SKM-1 (cell line): ENCODE results near the gene KIAA0232.

Source experiments
- DNase-seq: peaks from one replicate; lab custom pipeline; 2025; ENCODE audit not compliant: unreplicated experiment; lab: John Stamatoyannopoulos, UW

KIAA0232 gene

GRCh38 chr4:6845027-6845426 is 62.5 kb downstream of the KIAA0232 start:
- DNase-seq = no peak

- no peak for DNase-seq
Observed at GRCh38 chr4:6845574-6845973, 63.0 kb downstream of the KIAA0232 start.

- DNase-seq = no peak
Observed at GRCh38 chr4:6847178-6847577, 64.7 kb downstream of the KIAA0232 start.

DNA sequence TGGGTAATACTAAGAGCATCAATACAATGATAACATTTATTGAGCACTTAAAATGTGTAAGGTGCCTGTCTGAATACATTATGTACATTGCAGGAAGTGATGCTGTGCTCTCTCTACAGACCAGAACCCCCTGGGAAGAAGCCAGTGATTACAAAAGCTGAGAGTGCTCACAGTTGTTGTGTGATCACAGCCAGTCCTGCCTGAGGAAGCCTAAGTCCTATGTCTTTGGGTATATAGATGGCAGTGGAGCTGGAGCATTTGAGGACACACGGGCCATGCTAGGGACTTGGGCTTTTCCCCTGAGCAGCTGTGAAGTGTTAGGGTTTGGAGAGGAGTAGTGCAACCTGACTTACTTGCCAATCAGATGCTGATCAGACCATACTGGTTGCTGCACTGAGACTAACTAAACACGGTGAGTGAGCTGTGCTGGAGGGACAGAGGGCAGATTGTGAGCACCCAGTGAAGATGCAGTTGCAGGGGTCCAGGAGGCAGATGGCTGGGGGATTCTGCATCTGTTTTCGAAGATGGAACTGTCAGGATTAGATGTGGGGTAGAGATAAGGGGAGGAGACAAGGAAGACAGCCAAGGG is 66.3 kb downstream of the KIAA0232 start:
- DNase-seq = no peak

DNA sequence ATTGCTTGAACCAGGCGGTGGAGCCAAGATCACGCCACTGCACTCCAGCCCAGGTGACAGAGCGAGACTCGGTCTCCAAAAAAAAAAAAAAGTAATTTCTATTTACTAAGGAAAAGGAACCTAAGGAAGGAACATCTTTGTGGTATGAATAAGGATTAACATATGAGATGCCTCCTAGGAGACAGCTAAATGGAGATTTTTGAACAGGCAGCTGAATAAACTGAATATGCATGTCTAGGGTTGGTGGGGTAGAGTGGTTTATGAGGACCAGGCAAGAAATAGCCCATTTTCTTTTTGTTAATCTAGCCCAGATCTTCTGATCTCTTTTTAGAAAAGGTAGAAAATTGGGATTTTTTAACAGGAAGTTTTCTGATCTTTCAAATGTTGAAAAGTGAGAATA is 67.2 kb downstream of the KIAA0232 start:
- no peak for DNase-seq

GRCh38 chr4:6851431-6851830 is 68.9 kb downstream of the KIAA0232 start:
- DNase-seq = no peak

DNA sequence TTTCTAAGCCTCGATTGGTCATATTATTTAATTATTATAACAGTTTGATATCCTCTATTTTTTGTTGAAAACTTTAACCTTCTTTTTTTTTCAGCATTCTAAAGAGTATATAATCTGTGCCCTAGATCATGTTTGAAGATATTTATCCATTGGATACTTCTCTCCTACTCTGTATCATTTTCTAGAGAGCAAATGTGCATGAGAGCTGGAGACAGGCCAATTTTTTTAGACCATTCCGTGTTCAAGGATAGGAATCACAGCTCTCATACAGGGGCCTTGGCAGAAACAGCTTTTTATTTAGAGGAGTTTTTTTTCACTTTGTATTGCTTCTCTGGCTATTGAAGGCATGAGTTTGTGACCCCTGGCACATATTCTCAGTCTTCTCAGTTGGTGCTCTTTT is 69.4 kb downstream of the KIAA0232 start:
- DNase-seq = no peak

DNA sequence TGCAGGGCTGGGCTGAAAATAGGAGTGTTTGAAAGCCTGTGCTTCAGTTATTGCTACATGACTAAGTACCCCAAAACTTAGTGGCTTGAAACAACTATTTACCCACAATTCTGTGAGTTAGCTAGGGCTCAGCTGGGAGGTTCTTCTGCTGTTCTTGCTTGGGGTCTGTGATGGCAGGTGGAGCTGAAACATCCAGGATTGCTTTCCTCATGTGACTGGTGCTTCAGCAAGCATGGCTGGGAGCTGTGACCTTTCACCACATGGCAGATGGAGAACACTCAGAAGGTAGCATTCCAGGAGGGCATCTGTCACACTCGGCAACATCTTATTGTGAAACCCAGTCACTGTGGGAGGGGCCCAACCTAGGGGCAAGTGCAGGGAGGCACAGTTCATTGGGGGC is 70.1 kb downstream of the KIAA0232 start:
- DNase-seq = no peak

- DNase-seq = no peak
Observed at GRCh38 chr4:6854098-6854744, 71.7 kb downstream of the KIAA0232 start.

DNA sequence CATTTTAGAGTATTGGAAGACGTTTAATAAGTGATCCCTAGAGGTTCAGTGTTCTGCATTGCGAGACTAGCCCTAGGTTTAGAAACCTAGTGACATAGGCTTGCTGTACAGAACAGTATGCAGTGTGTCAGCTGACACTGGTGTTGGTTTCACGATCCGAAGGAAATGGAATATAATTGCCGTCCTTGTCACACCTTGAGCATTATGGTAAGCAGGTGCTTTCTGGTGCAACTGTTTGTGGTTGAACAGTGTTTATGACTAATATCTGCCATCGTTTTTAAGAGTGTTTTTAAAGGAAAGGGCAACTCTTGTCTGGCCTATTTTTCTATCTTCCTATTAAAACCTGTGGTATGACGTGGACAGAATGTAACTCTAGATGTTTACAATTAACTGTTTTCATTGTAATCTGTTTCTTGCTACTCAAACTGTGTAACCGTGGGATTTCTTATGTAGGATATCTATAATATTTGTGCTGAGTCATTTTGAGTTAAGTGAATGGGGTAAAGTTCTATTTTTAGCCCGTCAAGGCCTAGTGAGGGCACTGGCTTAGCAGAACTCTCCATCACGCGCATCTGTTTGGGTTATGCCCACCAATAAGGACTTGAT is 73.3 kb downstream of the KIAA0232 start:
- no peak for DNase-seq

DNA sequence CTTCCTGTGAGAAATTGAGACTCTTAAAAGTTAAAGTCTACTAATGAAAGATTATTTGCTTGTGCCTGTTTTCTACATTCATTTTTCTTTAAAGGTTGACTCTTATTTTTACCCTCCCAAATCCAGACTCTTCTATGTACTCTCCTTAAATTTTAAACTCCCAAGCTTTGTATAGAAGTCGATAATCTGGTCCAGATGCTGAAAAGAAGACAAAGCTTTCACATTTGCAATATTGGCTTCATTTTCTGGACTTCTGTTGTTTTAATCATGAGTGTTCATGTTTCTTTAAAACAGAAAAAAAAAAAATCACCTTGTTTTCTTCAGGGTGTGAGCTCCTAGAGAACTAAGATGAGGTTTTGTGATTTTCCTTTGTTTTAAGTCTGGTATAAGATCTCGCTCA is 73.9 kb downstream of the KIAA0232 start:
- no peak for DNase-seq

GRCh38 chr4:6857009-6857882 is 74.7 kb downstream of the KIAA0232 start:
- no peak for DNase-seq

DNA sequence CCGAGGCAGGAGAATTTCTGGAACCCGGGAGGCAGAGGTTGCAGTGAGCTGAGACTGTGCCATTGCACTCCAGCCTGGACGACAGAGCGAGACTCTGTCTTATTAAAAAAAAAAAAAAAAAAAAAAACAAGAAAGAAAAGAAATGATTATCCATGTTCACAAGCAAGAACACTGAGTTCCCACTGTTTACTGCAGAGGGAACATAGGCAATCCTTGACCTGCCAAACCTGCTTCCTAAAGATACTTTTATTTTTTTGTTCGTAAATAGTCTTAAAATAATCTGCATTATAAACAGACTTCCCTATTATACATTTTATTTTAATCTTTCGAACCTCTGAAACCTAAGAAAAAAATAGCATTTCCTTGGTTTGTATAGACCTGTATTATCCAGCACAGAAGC is 76.5 kb downstream of the KIAA0232 start:
- no peak for DNase-seq

DNA sequence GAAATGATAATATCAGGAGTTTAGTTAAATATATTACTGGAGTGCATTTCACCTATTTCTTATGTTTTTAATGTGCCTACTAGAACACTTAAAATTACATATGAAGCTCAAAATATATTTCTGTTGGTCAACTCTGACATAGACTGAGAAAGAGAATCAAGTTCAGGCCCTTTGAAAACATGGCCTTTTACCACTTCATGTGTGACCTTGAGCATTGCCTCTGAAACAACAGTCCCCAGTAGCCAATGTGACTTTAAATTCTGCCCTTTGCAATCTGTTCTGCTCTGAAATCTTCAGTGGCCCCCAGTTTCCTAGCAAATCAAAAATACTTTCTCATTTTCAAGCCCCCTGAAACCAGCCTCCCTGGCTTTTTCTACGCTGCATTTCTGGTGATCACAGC is 77.0 kb downstream of the KIAA0232 start:
- no peak for DNase-seq

GRCh38 chr4:6868386-6868785 is 85.9 kb downstream of the KIAA0232 start:
- DNase-seq = no peak

- no peak for DNase-seq
Observed at GRCh38 chr4:6869944-6870343, 87.4 kb downstream of the KIAA0232 start.

DNA sequence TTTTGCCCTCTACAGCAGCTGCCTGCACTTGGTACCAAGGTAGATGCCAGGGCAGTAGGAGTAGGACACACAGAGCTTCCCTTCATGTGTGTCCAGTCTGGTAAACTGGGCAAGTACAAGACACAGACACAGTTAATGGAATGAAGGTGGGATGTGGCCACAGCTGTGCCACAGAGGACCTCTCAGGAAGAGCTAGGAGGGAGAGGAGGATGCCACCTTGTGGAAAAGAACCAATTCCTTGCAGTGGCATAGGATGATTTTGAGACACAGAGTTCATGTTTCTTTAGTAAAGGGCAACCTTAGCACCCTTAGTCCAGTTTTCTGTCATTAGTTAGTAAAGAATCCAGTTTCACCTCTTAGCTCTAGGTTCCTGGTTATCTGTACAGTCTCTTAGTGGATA is 90.8 kb downstream of the KIAA0232 start:
- no peak for DNase-seq

GRCh38 chr4:6873792-6874461 is 91.4 kb downstream of the KIAA0232 start:
- peak; percentile 67 for DNase-seq

DNA sequence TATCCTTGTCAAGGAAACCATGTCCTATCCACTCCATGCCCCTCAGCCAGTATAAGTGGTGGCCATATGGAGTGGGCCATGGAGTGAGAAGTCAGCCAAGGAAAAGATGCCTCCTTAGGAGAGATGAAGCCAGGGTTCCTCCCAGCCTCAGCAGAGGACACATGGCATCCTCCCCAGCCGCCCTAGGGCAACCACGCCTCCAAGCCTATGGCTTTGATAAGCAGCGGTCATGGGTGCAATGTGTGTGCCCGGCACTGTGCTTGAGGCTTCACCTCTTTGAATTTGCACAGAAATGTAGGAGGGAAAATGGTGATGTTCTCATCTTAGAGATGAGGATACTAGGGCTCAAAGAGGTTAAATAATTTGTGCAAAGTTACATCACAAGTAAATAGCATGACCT is 92.5 kb downstream of the KIAA0232 start:
- no peak for DNase-seq

DNA sequence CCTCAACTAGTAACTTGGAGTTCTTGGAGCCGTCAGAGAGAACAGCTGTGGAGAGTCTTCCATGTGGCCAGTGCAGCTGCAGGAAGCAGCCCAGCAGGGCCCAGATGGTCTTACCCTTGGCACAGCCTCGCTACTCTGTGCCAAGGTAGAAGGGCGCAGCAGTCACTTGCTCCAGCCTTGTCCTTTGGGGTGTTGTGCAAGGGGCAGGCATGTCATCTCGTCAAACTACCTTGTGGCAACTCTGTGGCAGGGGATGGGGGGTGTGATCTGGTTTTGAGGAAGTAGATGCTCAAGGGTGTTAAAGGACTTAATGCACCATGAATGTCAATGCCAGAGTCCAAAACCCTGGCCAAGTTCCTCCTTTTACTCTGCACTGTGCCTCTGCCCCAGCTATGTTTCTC is 92.9 kb downstream of the KIAA0232 start:
- DNase-seq = peak; percentile 99

GRCh38 chr4:6876440-6876839 is 93.9 kb downstream of the KIAA0232 start:
- DNase-seq = no peak
